Smooth muscle cell of the brain vasculature (primary cell): ENCODE data around the gene IFT52.
"Not testable (repeated sequence)": the region's sequence is repeated elsewhere in the genome, so short reads cannot be mapped to it uniquely, and the experiment has no call there.

ENCODE experiments used
- DNase-seq: peaks from one replicate; pipeline ENCODE4 v3.0.0-alpha.2; 2012; ENCODE audit warnings: low read depth, low spot score

Gene IFT52

DNA sequence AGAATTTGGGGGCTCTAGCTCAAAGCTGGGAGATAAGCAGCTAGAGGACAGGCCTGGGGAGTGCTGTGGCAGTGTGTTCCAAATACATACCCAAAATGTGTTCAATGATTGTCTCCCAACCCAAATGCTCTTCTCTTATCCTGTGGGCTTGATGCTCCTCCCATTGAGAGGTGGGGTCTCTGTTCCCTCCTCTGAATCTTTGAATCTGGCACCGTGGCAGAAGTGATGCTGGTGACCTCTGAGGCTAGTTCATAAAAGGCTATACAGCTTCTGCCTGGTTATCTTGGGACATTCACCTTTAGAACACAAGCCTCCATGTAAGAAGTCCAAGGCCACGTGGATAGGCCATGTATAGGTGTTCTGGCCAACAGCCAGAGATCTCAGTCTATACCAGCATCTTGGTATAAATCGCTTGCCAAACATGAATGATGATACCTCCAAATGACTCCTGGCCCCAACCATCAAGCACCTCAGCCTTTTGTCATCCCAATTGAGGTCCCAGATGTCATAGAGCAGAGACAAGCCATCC lies 60.3 kb downstream of the IFT52 start:
- DNase-seq = no peak

- DNase-seq = not testable (repeated sequence)
These were observed 61.0 kb downstream of the IFT52 start for GRCh38 chr20:43651650-43652184.

- DNase-seq = no peak
These were observed 63.2 kb downstream of the IFT52 start for GRCh38 chr20:43653966-43654365.

- DNase-seq = not testable (repeated sequence)
These were observed 64.4 kb downstream of the IFT52 start for GRCh38 chr20:43655176-43655575.

GRCh38 chr20:43655937-43656336 lies 65.2 kb downstream of the IFT52 start:
- no peak for DNase-seq

DNA sequence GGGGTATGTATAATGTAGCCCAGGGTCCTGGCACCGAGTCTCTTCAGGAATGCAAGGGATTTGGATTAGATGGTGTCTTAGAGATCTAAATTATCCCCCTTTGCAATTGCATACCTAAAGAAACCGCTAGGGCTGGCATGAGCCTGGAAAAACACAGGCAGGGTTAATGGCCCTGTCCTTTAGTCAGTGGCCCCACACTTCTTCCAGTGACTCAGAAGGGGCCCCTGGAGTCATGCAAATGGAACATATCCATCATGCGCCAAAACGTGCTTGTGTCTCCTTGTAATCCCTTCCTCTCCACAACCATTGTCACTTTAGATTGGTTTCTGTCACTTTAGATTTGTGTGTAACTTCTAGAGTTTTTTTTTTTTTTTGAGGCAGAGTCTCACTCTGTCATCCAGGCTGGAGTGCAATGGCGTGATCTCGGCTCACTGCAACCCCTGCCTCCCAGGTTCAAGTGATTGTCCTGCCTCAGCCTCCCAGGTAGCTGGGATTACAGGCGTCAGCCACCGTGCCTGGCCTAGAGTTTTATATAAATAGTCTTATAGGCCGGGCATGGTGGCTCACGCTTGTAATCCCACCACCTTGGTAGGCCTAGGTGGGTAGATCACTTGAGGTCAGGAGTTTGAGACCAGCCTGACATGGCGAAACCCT lies 67.5 kb downstream of the IFT52 start:
- DNase-seq = no peak

- DNase-seq = no peak
These were observed 68.1 kb downstream of the IFT52 start for GRCh38 chr20:43658723-43659419.

- no peak for DNase-seq
These were observed 72.4 kb downstream of the IFT52 start for GRCh38 chr20:43662943-43663655.

DNA sequence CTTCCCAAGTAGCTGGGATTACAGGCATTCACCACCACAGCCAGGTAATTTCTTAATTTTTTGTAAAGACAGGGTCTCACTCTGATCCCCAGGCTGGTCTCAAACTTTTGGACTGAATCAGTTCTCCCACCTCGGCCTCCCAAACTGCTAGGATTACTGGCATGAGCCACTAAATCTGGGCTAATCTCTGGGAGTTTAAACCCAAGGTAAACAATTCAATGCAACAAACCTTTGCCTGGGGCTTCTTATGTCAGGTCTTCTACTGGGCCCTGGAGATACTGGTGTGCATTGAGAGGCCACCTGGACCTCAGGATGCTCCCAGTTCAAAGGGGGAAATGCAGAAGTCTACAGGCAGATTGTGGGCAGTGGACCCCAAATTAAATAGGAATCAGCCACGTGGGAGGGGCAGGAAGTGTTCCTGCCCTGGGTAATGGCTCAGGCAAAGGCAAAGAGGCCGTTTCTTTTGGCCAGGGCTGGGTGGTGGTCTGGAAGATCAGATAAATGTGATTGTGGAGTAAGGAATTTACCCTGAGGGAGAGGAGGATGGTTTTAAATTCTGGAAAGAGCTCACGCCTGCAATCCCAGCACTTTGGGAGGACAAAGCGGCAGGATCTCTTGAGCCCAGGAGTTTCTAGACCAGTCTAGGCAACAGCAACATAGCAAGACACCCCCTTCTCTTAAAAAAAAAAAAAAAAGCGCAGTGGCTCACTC lies 74.9 kb downstream of the IFT52 start:
- no peak for DNase-seq

DNA sequence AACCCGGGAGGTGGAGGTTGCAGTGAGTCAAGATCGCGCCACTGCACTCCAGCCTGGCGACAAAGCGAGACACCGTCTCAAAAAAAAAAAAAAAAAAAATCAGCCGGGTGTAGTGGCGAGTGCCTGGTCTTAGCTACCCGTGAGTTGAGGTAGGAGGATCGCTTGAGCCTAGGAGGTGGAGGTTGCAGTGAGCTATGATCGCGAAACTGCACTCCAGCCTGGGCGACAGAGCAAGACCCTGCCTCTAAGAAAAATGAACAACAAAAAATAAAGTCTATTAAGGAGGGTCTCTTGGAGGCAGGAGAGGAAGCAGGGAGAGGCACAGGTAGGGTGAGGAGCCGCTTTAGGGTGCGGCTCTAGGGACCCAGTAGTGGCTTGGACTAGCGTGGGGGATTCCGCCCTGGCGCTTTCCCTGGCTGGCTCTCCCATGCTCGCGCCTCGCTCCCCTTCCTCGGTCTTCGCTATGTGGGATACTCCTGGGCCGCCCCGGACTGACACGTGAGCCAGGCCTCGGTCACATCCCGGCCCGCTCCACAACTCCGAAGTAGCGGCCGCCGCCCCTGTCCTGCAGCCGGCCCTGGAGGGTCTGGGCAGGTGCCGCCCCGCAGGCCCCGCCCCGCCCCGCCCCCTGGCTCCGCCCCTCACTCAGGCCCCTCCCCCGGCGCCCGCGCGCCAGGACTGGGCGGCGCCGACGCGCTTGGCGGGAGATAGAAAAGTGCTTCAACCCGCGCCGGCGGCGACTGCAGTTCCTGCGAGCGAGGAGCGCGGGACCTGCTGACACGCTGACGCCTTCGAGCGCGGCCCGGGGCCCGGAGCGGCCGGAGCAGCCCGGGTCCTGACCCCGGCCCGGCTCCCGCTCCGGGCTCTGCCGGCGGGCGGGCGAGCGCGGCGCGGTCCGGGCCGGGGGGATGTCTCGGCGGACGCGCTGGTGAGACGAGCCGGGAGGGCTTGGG lies 75.9 kb downstream of the IFT52 start, which contains the start of gene MYBL2:
Gene MYBL2, plus strand, starts transcription at position 739 of the 953 bp plus-strand sequence. Its CDS starts 170 bp downstream, at position 909.
- DNase-seq = no peak

GRCh38 chr20:43667341-43668132 lies 76.8 kb downstream of the IFT52 start:
- DNase-seq = no peak

DNA sequence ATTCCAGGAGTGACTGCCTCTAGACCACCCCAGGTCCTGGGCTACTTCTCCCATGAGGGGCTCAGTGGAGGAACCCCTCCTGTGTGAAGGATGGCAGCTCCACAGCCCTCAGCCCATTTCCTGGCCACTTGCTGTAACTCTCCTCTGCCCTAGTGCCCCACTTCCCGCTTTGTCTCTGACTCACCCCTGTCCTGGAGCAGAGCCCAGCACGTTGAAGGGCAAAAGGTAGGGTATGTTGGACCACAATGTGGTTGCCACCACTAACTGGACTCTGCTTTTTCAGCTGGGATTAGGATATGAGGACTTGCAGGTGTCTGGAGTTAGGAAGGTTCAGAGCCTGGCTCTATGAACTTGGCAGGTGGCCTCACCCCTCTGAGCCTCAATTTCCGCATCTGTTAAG lies 78.6 kb downstream of the IFT52 start:
- DNase-seq = no peak

DNA sequence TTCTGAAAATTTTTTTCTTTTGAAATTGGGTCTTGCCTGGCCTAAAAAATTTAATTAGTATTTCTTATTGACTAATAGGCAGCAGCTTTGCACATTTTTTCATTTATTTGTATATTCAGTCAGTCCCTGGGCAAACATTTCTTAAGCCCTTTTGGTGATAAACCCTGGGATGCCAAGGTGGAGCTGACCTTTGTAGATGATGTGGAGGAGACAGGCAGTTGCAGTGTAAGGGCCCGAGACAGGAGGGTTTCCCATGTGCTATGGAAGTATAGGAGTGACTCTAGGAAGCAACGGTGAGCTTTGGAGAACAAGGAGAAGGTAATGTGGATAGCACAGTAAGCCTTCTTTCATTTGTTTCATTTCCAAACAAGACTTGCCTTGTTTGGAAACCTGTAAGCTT lies 79.7 kb downstream of the IFT52 start:
- DNase-seq = no peak

DNA sequence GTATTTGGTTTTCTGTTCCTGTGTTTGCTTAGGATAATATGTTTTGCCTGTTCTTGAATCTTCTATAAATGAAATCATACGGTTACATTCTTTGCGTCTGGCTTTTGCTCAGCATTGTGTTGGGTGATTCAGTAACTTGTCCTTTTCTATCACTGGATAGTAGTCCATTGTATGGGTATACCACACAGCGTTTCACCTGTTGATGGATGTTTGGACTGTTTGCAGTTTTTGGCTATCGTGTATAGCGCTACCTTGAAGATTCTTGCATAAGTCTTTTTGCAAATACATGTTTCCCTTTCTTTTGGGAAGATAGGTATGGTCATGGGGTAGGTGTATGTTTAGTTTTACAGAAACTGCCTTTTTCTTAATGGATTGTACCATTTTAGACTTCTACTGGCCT lies 85.6 kb downstream of the IFT52 start:
- DNase-seq = no peak

DNA sequence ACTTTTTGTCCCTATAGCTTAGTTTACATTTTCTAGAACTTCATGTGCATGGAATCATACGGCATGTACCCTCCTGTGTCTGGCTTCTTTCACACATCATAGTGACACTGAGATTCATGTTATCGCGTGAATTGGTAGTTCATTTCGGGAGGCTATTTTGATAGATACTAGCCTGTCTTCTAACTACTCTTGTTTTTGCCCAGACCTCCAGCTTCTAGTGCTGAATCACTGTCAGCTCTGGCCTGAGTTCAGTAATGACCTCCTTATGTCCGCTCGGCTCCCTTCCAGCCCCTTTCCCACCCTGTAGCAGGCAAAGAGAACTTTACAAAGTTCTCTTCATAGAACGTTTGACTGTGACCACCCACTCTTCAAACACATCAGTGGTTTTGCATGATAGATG lies 90.2 kb downstream of the IFT52 start:
- no peak for DNase-seq

DNA sequence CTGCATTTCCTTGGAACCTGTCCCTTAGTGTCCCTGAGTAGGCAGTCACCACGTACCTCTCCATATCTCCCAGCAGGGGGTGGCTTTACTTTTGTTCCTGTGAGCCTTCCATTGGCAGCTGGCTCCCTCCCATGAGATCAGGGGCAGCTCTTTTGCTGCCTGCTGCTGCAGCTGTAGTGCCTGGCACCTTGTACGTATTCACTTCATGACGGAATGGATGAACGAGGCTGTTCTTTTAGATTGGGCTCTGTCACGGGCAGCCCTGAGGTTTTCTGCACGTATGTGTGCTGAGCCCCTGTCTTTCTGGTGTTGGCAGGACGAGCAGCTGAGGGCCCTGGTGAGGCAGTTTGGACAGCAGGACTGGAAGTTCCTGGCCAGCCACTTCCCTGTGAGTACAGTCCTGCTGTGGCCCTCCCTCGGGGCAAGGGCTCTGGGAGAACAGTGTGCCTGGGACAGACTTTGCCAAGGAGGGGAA lies 90.8 kb downstream of the IFT52 start:
- DNase-seq = no peak

DNA sequence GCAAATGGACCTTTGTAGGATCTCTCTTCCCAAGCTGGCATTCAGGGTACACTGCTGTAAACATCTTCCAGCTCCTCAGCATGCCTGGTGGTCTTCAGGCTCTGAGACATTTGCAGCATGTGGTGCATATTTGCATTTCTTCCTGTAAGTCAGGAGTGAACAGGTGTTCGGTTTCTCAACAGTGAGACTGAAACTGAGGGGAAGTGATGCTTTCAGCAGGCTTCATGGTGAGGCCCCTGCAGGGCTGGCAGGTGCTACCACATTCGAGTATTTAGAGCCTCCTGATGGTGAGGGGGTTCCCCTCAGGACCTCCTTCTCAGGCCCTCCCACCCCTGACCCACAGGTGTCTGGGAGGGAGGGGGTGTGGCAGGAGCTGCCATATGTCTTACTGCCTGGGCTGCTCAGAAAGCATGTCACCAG lies 91.3 kb downstream of the IFT52 start:
- no peak for DNase-seq

DNA sequence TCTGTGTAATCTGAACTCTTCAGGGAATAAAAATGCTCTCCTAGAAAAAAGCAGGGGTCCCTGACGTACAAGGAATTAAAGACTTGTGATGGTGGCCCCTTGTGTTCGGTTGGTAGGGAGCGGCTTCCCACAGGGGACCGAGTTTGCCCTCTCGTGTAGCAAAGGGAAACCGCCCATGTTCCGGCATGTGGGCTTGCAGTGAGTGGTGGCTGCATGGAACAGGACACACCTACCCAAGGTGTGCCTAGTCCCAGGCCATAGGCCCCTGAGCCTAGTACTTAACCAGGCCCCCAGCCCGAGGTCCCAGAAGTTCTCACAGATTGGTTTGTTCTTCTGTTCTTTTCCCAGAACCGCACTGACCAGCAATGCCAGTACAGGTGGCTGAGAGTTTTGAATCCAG lies 91.7 kb downstream of the IFT52 start:
- DNase-seq = no peak

DNA sequence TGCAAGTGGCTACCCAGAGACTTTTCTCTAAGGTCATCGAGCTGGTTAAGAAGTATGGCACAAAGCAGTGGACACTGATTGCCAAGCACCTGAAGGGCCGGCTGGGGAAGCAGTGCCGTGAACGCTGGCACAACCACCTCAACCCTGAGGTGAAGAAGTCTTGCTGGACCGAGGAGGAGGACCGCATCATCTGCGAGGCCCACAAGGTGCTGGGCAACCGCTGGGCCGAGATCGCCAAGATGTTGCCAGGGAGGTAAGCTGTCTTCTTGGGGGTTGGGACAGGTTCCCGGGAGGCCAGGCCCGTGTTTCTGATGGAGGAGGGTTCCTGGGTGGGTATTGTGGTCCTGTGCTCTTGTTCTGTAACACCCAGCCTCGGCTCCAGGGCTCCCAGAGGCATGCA lies 96.1 kb downstream of the IFT52 start:
- no peak for DNase-seq
